SK-N-SH (cell line): ENCODE data around the gene ZBTB7A. TPM values are rescaled to one million over a fixed set of nuclear protein-coding genes. Genes with fewer than 3 reads are reported as not detected.

Experiments used
- CTCF ChIA-PET: fragments of 300-600, 350-600 bp; formaldehyde crosslinking; extraction: SDS; loops from one replicate; lab custom pipeline; 2021; lab: Yijun Ruan, JAX
- POLR2A ChIA-PET: fragments of 350-600 bp; sonication (Branson Sonifier 250); formaldehyde crosslinking; extraction: SDS; loops from one replicate; lab custom pipeline; 2020; ENCODE audit warnings: antibody characterized with exemption, inconsistent platforms; lab: Yijun Ruan, JAX
- DNase-seq: peaks from one replicate; pipeline ENCODE4 v3.0.0; 2012
- H2AFZ ChIP-seq: fragments of 200-600 bp; sonication (generic); 2 replicates; pipeline ENCODE4 v1.8.1; 2016; ENCODE audit warnings: antibody characterized with exemption, mild to moderate bottlenecking, low read depth
- H3F3A ChIP-seq: fragments of 200-600 bp; sonication (generic); replicated peaks from 2 replicates; pipeline ENCODE3; 2016; ENCODE audit warnings: antibody characterized with exemption, mild to moderate bottlenecking; ENCODE audit not compliant: insufficient read depth
- H3K27ac ChIP-seq, 2 experiments: fragments of 200-500 bp in 1 of 2; fragments of 200-600 bp in 1 of 2; sonication (Bioruptor generic) in 1 of 2; sonication (generic), shearing (Covaris generic) in 1 of 2; 2 replicates each; pipeline versions ENCODE4 v1.5.1 to v1.6.1; 2014 to 2016; ENCODE audit warnings: low read depth in 2 of 2, inconsistent platforms in 1 of 2, low read length in 1 of 2, mild to moderate bottlenecking in 1 of 2, mixed read lengths in 1 of 2
- H3K27me3 ChIP-seq: fragments of 200-600 bp; sonication (generic), shearing (Covaris generic); 2 replicates; pipeline ENCODE4 v1.6.1; 2016; ENCODE audit warnings: mixed run types; ENCODE audit not compliant: insufficient read depth
- H3K36me3 ChIP-seq, 2 experiments: fragments of 200-500 bp in 1 of 2; fragments of 200-600 bp in 1 of 2; sonication (Bioruptor generic) in 1 of 2; sonication (generic) in 1 of 2; replicated peaks in 1 of 2; 2 replicates each; pipeline versions ENCODE3 to v1.5.1; 2014 to 2016; ENCODE audit warnings: low read length in 1 of 2, mild to moderate bottlenecking in 1 of 2; ENCODE audit not compliant: insufficient read depth in 2 of 2, control insufficient read depth in 1 of 2
- H3K4me1 ChIP-seq, 2 experiments: fragments of 200-500 bp in 1 of 2; fragments of 200-600 bp in 1 of 2; sonication (Bioruptor generic) in 1 of 2; sonication (generic), shearing (Covaris generic) in 1 of 2; 2 replicates each; pipeline versions ENCODE4 v1.5.1 to v1.6.1; 2014 to 2016; ENCODE audit warnings: low read depth in 1 of 2, low read length in 1 of 2, mixed run types in 1 of 2; ENCODE audit not compliant: insufficient read depth in 2 of 2, control insufficient read depth in 1 of 2
- H3K4me2 ChIP-seq: fragments of 200-600 bp; sonication (generic), shearing (Covaris generic); 2 replicates; pipeline ENCODE4 v1.6.1; 2017; ENCODE audit warnings: mixed run types
- H3K4me3 ChIP-seq, 2 experiments: fragments of 200-500 bp in 1 of 2; fragments of 200-600 bp in 1 of 2; sonication (Bioruptor generic) in 1 of 2; sonication (generic), shearing (Covaris generic) in 1 of 2; 2 replicates each; pipeline versions ENCODE4 v1.5.1 to v1.8.1; 2014 to 2016; ENCODE audit warnings: low read depth in 2 of 2, inconsistent platforms in 1 of 2, low read length in 1 of 2, mild to moderate bottlenecking in 1 of 2, mixed read lengths in 1 of 2, moderate library complexity in 1 of 2
- H3K79me2 ChIP-seq: fragments of 200-600 bp; sonication (generic); 2 replicates; pipeline ENCODE4 v1.8.1; 2017; ENCODE audit warnings: mild to moderate bottlenecking; ENCODE audit not compliant: insufficient read depth
- H3K9ac ChIP-seq: fragments of 200-600 bp; sonication (generic); 2 replicates; pipeline ENCODE4 v1.6.1; 2017; ENCODE audit warnings: mixed run types
- H3K9me2 ChIP-seq: fragments of 200-600 bp; sonication (generic); 2 replicates; pipeline ENCODE4 v1.6.1; 2017; ENCODE audit warnings: mixed run types
- H3K9me3 ChIP-seq: fragments of 200-600 bp; sonication (generic); 2 replicates; pipeline ENCODE4 v1.6.1; 2017; ENCODE audit warnings: mixed run types, mild to moderate bottlenecking, moderate library complexity
- H4K20me1 ChIP-seq: fragments of 200-600 bp; sonication (generic); 2 replicates; pipeline ENCODE4 v1.6.1; 2017; ENCODE audit warnings: mild to moderate bottlenecking, mixed run types; ENCODE audit not compliant: insufficient read depth
- FOXM1 ChIP-seq: IDR thresholded peaks from 2 replicates; pipeline ENCODE4 v1.4.0; 2012; ENCODE audit warnings: low read depth, mild to moderate bottlenecking
- GABPA ChIP-seq: IDR thresholded peaks from 2 replicates; pipeline ENCODE4 v1.4.0; 2012; ENCODE audit warnings: low read depth, mild to moderate bottlenecking
- JUND ChIP-seq: IDR thresholded peaks from 2 replicates; pipeline ENCODE4 v1.4.0; 2012
- MAX ChIP-seq: IDR thresholded peaks from 2 replicates; pipeline ENCODE4 v1.4.0; 2012; ENCODE audit warnings: low read depth
- NFIC ChIP-seq: IDR thresholded peaks from 2 replicates; pipeline ENCODE4 v1.4.0; 2012; ENCODE audit warnings: borderline replicate concordance
- NRF1 ChIP-seq: IDR thresholded peaks from 2 replicates; pipeline ENCODE4 v1.6.1; 2012; ENCODE audit warnings: low read depth, mild to moderate bottlenecking, low read length
- PBX3 ChIP-seq: IDR thresholded peaks from 2 replicates; pipeline ENCODE4; 2012
- RXRA ChIP-seq: IDR thresholded peaks from 2 replicates; pipeline ENCODE4 v1.4.0; 2012; ENCODE audit warnings: low read depth, mild to moderate bottlenecking, borderline replicate concordance
- TAF1 ChIP-seq: IDR thresholded peaks from 2 replicates; pipeline ENCODE4 v1.6.1; 2012; ENCODE audit warnings: low read depth, mild to moderate bottlenecking, low read length, moderate library complexity, borderline replicate concordance
- TCF12 ChIP-seq: IDR thresholded peaks from 2 replicates; pipeline ENCODE4 v1.4.0; 2012
- WGBS: methylation state at CpG from one replicate; pipeline ENCODE4 v1.1.6; 2017; ENCODE audit warnings: low lambda C conversion rate; 5-methylcytosine and 5-hydroxymethylcytosine counted together
- polyA plus RNA-seq, 3 experiments: library from polyadenylated mRNA; depleted of rRNA; stranded (reverse); fragments of >200 nt; gene quantifications; 2 replicates each; pipeline ENCODE4 v1.2.3, GENCODE V29; 2012

ZBTB7A gene
- polyA plus RNA-seq, 1 of the 3 experiments (the other 2 are of a cell fraction): 7.4 TPM

- peaks cover 13 to 29% of the 10 kb centered on the region in 2 experiments for H3K36me3 ChIP-seq
These were observed 12.1 kb downstream of the ZBTB7A start for GRCh38 chr19:4054441-4055208.

GRCh38 chr19:4053423-4054324 is 13.0 kb downstream of the ZBTB7A start:
- Histone ChIP-seq H3K4me3 (no peak overlapping the region), H3K27ac (no peak overlapping the region), H2AFZ (no peak overlapping the region), H3K36me3 (peaks cover 13 to 33% of the 10 kb centered on the region in 2 experiments), H3K4me1 (peaks cover 0 to 3% of the 10 kb centered on the region in 2 experiments; a peak in 2 of 4 replicates), H3K9me3 (no peaks in the 10 kb centered on the region), H3K79me2 (peaks cover 98% of the 10 kb centered on the region), H4K20me1 (peaks cover 97% of the 10 kb centered on the region), H3K27me3 (no peaks in the 10 kb centered on the region), H3K9ac (no peak overlapping the region), H3K4me2 (no peak overlapping the region), H3F3A (peaks cover 16% of the 10 kb centered on the region), H3K9me2 (no peaks in the 10 kb centered on the region)
- POLR2A ChIA-PET: no interaction called here
- CTCF ChIA-PET: no interaction called here
- TF ChIP-seq RXRA (no peak), PBX3 (no peak), FOXM1 (no peak), TAF1 (no peak), JUND (no peak), TCF12 (no peak)
- WGBS: 96% methylated on average over 63 of the region's 82 CpGs
- no peak for DNase-seq

More at GRCh38 chr19:4054441-4055208, 12.1 kb downstream of the ZBTB7A start:
- Histone ChIP-seq H4K20me1 (peaks cover 98% of the 10 kb centered on the region), H3K9me2 (no peaks in the 10 kb centered on the region), H3K79me2 (peaks cover 100% of the 10 kb centered on the region), H3K27me3 (no peaks in the 10 kb centered on the region), H3F3A (peaks cover 19% of the 10 kb centered on the region), H3K4me2 (no peak overlapping the region), H2AFZ (no peak overlapping the region), H3K9ac (no peak overlapping the region), H3K4me1 (peaks cover 0 to 6% of the 10 kb centered on the region in 2 experiments; a peak in 2 of 4 replicates), H3K27ac (no peak overlapping the region), H3K9me3 (no peaks in the 10 kb centered on the region), H3K4me3 (no peak overlapping the region)
- no peak for DNase-seq
- CTCF ChIA-PET: no interaction called here
- WGBS: 96% methylated on average over 62 of the region's 91 CpGs
- TF ChIP-seq MAX: no peak
- no peak for TF ChIP-seq GABPA
- TF ChIP-seq NFIC: no peak
- TF ChIP-seq NRF1: no peak
- POLR2A ChIA-PET: no interaction called here
